WTC11 (cell line): Measurements from ENCODE around the gene GLIPR2. TPM values are rescaled to one million over a fixed set of nuclear protein-coding genes. Genes with fewer than 3 reads are reported as not detected.
"Not testable (repeated sequence)": the region's sequence is repeated elsewhere in the genome, so short reads cannot be mapped to it uniquely, and the experiment has no call there.

Experiments
- ATAC-seq: fragments of 200-7000 bp; cut with Tn5 transposase; 2 replicates; pipeline ENCODE4 v1.10.0; 2021; ENCODE audit warnings: mild to moderate bottlenecking, moderate library complexity
- Bru-seq: library from RNA; stranded (reverse); fragments of 400-500 nt; gene quantifications from one replicate; lab custom pipeline; 2021; lab: Mats Ljungman, UMichigan
- CTCF ChIA-PET: fragments of 300-600 bp; sonication (Branson Sonifier 250); formaldehyde crosslinking; loops from one replicate; lab custom pipeline; 2021; ENCODE audit warnings: antibody characterized with exemption; lab: Charles Lee
- POLR2A ChIA-PET: fragments of 350-600 bp; sonication (Branson Sonifier 250); formaldehyde crosslinking; loops from one replicate; lab custom pipeline; 2021; ENCODE audit warnings: antibody characterized with exemption; lab: Charles Lee
- DNase-seq: peaks from one replicate; pipeline ENCODE4 v3.0.0; 2021; ENCODE audit warnings: low spot score
- H3K27ac Mint-ChIP-seq: 2 replicates; pipeline ENCODE4 v1.8.0; 2021; ENCODE audit warnings: mixed read lengths
- H3K27me3 Mint-ChIP-seq: 2 replicates; pipeline ENCODE4 v1.8.0; 2021; ENCODE audit warnings: low read depth, mild to moderate bottlenecking, moderate library complexity, mixed read lengths
- H3K36me3 Mint-ChIP-seq: 2 replicates; pipeline ENCODE4 v1.8.0; 2021; ENCODE audit warnings: mixed read lengths
- H3K4me1 Mint-ChIP-seq: 2 replicates; pipeline ENCODE4 v1.8.0; 2022; ENCODE audit warnings: mixed read lengths
- H3K4me3 Mint-ChIP-seq: 2 replicates; pipeline ENCODE4 v1.8.0; 2021; ENCODE audit warnings: mild to moderate bottlenecking, moderate library complexity, mixed read lengths
- H3K9me3 Mint-ChIP-seq: 2 replicates; pipeline ENCODE4 v1.8.0; 2021; ENCODE audit warnings: mixed read lengths
- ATF3 ChIP-seq: sonication (generic); formaldehyde crosslinking; conservative IDR thresholded peaks from 2 replicates; pipeline ENCODE4 v1.8.1; 2022; ENCODE audit warnings: mild to moderate bottlenecking, missing genetic modification reagents
- E2F1 ChIP-seq: sonication (generic); formaldehyde crosslinking; IDR thresholded peaks from 2 replicates; pipeline ENCODE4 v1.8.0; 2022; ENCODE audit warnings: mild to moderate bottlenecking, missing genetic modification reagents
- ERG ChIP-seq: fragments of 250-450 bp; sonication (Bioruptor Pico); IDR thresholded peaks from 2 replicates; pipeline ENCODE4 v1.8.0; 2021; ENCODE audit warnings: mild to moderate bottlenecking
- FOXK1 ChIP-seq: sonication (generic); formaldehyde crosslinking; IDR thresholded peaks from 2 replicates; pipeline ENCODE4 v1.8.0; 2022; ENCODE audit warnings: mild to moderate bottlenecking, moderate library complexity, missing genetic modification reagents
- GRHL2 ChIP-seq: fragments of 250-450 bp; sonication (Bioruptor Pico); IDR thresholded peaks from 2 replicates; pipeline ENCODE4 v1.8.0; 2022; ENCODE audit warnings: mild to moderate bottlenecking, moderate library complexity; ENCODE audit not compliant: insufficient replicate concordance, severe bottlenecking
- HMGXB4 ChIP-seq: sonication (generic); formaldehyde crosslinking; IDR thresholded peaks from 2 replicates; pipeline ENCODE4 v1.8.1; 2023; ENCODE audit warnings: mild to moderate bottlenecking, moderate library complexity, missing genetic modification reagents
- IRF1 ChIP-seq: sonication (generic); formaldehyde crosslinking; IDR thresholded peaks from 2 replicates; pipeline ENCODE4 v1.8.0; 2023; ENCODE audit warnings: missing genetic modification reagents
- MAX ChIP-seq: sonication (generic); formaldehyde crosslinking; IDR thresholded peaks from 2 replicates; pipeline ENCODE4 v1.8.0; 2022; ENCODE audit warnings: mild to moderate bottlenecking, missing genetic modification reagents
- RELA ChIP-seq: sonication (generic); formaldehyde crosslinking; IDR thresholded peaks from 2 replicates; pipeline ENCODE4 v1.8.1; 2022; ENCODE audit warnings: missing genetic modification reagents, mild to moderate bottlenecking, borderline replicate concordance
- SP1 ChIP-seq: sonication (generic); formaldehyde crosslinking; conservative IDR thresholded peaks from 2 replicates; pipeline ENCODE4 v1.8.1; 2022; ENCODE audit warnings: missing genetic modification reagents
- USF2 ChIP-seq: sonication (generic); formaldehyde crosslinking; IDR thresholded peaks from 2 replicates; pipeline ENCODE4 v1.8.1; 2023; ENCODE audit warnings: mild to moderate bottlenecking, missing genetic modification reagents, moderate library complexity
- ZNF396 ChIP-seq: fragments of 250-450 bp; sonication (Bioruptor Pico); IDR thresholded peaks from 2 replicates; pipeline ENCODE4 v1.8.0; 2021; ENCODE audit warnings: mild to moderate bottlenecking, moderate library complexity, borderline replicate concordance
- ZNF416 ChIP-seq: fragments of 250-450 bp; sonication (Bioruptor Pico); IDR thresholded peaks from 2 replicates; pipeline ENCODE4 v1.9.0; 2021; ENCODE audit warnings: mild to moderate bottlenecking, inconsistent platforms
- ZNF423 ChIP-seq: fragments of 250-450 bp; sonication (Bioruptor Pico); IDR thresholded peaks from 2 replicates; pipeline ENCODE4 v2.1.2; 2022; ENCODE audit warnings: mild to moderate bottlenecking, moderate library complexity
- ZNF425 ChIP-seq: fragments of 250-450 bp; sonication (Bioruptor Pico); conservative IDR thresholded peaks from 2 replicates; pipeline ENCODE4 v1.9.0; 2021; ENCODE audit warnings: mild to moderate bottlenecking
- long read RNA-seq, 3 experiments: library from RNA in 1 of 3; library from capped mRNA in 1 of 3; library from polyadenylated mRNA in 1 of 3; unstranded in 2 of 3; stranded (forward) in 1 of 3; transcript quantifications; one replicate each; pipeline ENCODE4 v2.0.0, GENCODE V29; 2021
- total RNA-seq: library from RNA; stranded (reverse); gene quantifications from 3 replicates; pipeline ENCODE4 v1.2.3, GENCODE V29; 2021

The GLIPR2 gene
- total RNA-seq = 3.7 to 6.3 TPM (median 5.3 TPM) in 3 replicates
- Bru-seq, nascent RNA = percentile 39 among the genes with signal in this experiment
- long read RNA-seq, experiment 1, transcript GLIPR2-202 (5 exons, 1,890 nt) = major isoform, 16 of 19 reads
- long read RNA-seq, experiment 1, partial matches to known transcripts = 1 of 19 reads
- long read RNA-seq, experiment 1, other reads (novel, unspliced or antisense) = 2 of 19 reads
- long read RNA-seq, experiment 2, partial matches to known transcripts = 4 of 6 reads
- long read RNA-seq, experiment 2, other reads (novel, unspliced or antisense) = 0 of 6 reads
- long read RNA-seq, experiment 3, transcript GLIPR2-202 (5 exons, 1,890 nt) = major isoform, 6 of 6 reads
- long read RNA-seq, experiment 3, partial matches to known transcripts = 0 of 6 reads
- long read RNA-seq, experiment 3, other reads (novel, unspliced or antisense) = 0 of 6 reads

- ChIA-PET CTCF (interaction anchor here (0.6 to 3.1 kb wide), 7 partner anchors 27 to 430 kb away, joined by 3 to 14 read pairs (median 6); partner anchors contain the start of gene CCIN), POLR2A (interaction anchor here (1.2 to 1.7 kb wide), 2 partner anchors 27 to 30 kb away, joined by 7 read pairs; no protein-coding TSS in a partner anchor)
- Mint-ChIP-seq H3K4me1 (peaks cover 34% of the 10 kb centered on the region), H3K27me3 (peaks cover 88% of the 10 kb centered on the region), H3K9me3 (no peaks in the 10 kb centered on the region), H3K36me3 (no peaks in the 10 kb centered on the region), H3K4me3 (peak within 1 kb of the TSS; percentile 83), H3K27ac (no peak within 1 kb of the TSS)
- ATAC-seq (peak; percentile 82), DNase-seq (peak; percentile 60)
- peak; percentile 25; the same call in 1 of the 2 replicates for TF ChIP-seq SP1 (CRISPR knock-in tag)
- TF ChIP-seq RELA (CRISPR knock-in tag) = 0 out of 2 replicates have a peak, but pooled peaks have one; percentile 18
- TF ChIP-seq USF2 (CRISPR knock-in tag) = 0 out of 2 replicates have a peak, but pooled peaks have one; percentile 42
- no peak for TF ChIP-seq ZNF425 (CRISPR knock-in tag)
- no peak for TF ChIP-seq ZNF396 (CRISPR knock-in tag)
- no peak for TF ChIP-seq ZNF416 (CRISPR knock-in tag)
- TF ChIP-seq ATF3 = no peak
- TF ChIP-seq IRF1 (CRISPR knock-in tag) = no peak
- no peak for TF ChIP-seq MAX (CRISPR knock-in tag)
- no peak for TF ChIP-seq FOXK1
- TF ChIP-seq HMGXB4 (CRISPR knock-in tag) = peak; percentile 47; the same call in 1 of the 2 replicates
- no peak for TF ChIP-seq E2F1
- no peak for TF ChIP-seq ERG (CRISPR knock-in tag)
- TF ChIP-seq GRHL2 (CRISPR knock-in tag) = no peak
- TF ChIP-seq ZNF423 (CRISPR knock-in tag) = peak; percentile 96
These were observed at the start of gene GLIPR2 for GRCh38 chr9:36136272-36136893. TSS of gene GLIPR2 (plus strand) at chr9:36136733. CDS start at chr9:36136779, 46 bp downstream.

- H3K4me3 Mint-ChIP-seq, H3K27me3 Mint-ChIP-seq, H3K27ac Mint-ChIP-seq, POLR2A ChIA-PET, DNase-seq, ATAC-seq: not testable (repeated sequence)
- H3K4me1 Mint-ChIP-seq = peaks cover 18% of the 10 kb centered on the region
- CTCF ChIA-PET = interaction anchor here (0.6 kb wide), 1 partner anchor 215 kb away, joined by 4 read pairs; no protein-coding TSS in a partner anchor
- peaks cover 29% of the 10 kb centered on the region for H3K36me3 Mint-ChIP-seq
- H3K9me3 Mint-ChIP-seq = peaks cover 16% of the 10 kb centered on the region
These were observed 49.5 kb upstream of the GLIPR2 start for GRCh38 chr9:36087054-36087453.
